EH (cell line): ENCODE results near the gene PPM1H.

Experiments
- DNase-seq: peaks from one replicate; pipeline ENCODE4 v3.0.0-alpha.2; 2015; ENCODE audit warnings: low read depth

Gene PPM1H

DNA sequence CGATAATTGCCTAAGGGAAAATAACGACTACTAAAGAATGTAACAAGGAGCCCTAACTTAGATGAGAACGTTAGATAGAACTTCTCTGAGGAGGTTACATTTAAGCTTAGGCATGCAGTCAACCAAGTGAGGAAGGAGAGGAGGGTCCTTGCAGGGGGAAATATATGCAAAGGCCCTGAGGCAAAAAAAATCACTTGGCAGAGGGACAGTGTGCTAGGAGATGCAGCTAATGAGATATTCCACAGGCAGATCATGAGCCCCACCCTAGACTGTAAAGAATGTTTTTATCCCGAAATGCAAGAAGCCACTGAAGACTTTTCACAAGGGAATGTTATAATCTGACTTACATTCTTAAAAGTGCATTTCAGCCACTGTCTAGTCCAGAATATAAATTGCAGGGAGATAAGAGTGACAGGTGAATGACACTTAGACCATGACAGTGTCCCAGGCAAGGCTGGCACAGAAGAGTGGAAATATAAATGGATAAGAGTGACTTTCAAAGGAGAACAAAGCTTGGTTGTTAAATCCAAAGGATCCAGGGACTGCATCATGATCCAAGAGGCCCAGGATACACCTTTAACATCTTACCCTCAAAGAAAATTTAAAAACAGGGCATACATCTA lies 61.0 kb downstream of the PPM1H start:
- DNase-seq = peak; percentile 81

DNA sequence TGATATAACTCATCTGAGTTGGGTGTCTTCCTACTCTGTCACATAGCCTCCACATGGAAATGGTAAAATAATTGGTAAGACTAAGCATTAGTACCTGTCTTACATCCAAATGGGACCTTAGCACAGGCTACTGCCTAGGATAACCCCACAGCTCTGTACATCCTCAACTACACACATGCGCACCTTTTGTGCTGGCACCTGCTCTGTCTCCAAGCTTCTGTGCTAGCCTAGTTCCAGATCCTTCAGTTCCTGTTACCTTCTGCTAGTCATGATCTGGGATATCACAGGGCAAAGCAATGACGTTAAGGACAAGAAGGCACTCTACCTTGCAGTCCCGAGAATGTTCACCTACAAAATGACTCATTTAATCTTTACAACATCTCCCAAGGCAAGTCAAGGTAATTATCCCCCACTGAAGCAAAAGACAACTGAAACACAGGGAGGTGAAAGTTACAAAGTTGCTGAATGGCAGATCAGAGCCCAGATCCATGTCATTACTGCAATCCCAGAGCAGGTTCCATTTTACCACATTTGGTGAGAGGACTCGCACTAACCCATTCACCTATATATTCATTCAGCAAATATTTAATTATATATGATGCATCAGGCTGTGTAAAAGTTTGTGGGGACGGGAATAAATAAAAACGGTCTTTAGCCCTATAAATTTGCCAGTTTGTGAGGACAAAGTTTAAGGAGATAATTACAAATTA lies 61.7 kb downstream of the PPM1H start:
- no peak for DNase-seq

DNA sequence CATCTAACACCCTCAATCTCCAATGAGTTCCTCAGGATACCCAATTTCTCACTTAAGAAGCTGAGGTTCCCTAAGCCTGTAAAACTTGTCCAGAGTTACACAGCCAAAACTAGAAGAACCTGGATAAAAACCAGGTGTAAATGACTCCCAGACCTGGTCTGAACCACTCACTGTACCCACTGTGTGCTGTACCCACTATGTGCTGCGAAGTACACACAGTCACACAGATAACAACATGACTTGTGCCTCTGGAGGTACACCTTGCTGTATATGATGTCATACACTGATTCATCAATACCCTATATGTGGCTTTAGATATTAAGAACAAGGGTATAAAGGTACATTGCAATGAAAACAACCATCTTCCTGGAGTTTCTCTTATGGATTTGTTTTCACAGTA lies 66.1 kb downstream of the PPM1H start:
- no peak for DNase-seq

DNA sequence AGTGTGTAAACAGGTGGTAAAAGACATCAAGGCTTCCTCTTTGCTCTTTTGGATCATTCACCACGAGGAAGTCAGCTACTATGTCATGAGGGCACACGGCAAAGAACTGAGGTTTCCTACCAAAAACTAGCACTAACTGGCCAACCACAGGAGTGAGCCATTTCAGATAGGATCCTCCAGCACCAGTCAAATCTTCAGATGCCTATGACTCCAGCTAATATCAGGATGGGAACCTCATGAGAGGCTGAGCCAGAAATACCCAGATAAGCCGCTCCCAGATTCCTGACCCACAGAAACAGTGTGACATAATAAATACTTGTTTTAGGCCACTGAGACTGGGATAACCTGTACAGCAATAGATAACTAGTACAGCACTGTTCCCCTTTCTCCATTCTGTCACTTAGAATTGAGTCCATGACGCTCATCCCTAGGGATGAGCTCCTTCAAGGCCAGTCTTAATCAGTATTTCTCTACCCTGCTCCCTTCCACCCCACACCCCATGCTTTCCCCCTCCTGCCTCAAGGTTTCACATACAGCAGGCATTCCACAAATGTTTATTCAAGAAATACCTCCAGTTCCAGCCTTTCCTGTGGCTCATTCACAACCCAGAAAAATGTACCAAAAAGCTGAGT lies 68.4 kb downstream of the PPM1H start:
- peak; percentile 90 for DNase-seq

GRCh38 chr12:62865937-62866336 lies 69.0 kb downstream of the PPM1H start:
- DNase-seq = peak; percentile 72

GRCh38 chr12:62865065-62865464 lies 69.9 kb downstream of the PPM1H start:
- no peak for DNase-seq

DNA sequence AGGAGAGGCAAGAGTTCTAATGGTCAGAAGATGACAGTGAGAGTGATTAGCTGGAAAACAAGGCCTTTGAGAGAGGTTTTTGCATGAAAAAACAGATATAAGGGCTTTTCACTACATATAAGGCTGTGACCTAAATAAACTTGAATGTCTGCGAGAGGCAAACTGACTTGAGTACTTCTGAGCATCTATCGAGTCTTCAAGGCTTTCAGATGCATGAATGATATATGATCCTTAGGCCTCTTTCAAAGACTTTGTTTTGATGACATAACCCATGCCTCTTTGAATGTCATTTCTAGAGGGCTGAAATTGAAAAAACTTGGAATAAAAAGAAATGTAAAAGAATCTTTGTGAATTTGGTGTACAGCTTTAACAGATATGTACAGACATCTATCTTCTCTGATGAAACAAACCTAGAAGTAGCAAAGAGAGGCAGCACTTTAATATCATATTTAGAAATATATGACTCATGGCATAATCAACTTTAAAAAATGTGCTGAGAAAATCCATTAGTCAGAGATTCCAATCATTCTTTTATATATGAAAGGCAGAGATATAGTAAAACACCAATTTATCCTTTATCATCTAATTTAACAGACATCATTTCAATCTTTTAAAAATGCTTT lies 72.6 kb downstream of the PPM1H start:
- DNase-seq = peak; percentile 73

DNA sequence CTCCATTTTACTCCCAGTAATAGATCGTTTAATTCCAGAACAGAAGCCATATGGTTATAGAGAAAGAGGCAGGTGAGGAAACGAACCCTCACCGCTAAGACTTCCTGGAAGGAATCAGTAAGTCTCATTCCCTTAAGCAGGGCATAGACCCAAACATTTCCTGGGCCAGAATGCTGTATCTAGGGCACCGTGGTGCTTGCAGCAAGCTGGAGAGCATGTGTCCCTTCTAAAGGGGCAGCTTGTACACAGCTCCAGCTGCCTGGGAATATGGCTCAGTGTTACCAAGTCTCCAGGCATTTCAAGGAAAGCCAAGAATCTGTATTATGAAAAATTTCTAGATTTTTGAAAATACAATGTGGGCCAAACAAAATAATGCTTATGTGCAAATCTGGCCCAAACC lies 73.4 kb downstream of the PPM1H start:
- DNase-seq = peak; percentile 28

DNA sequence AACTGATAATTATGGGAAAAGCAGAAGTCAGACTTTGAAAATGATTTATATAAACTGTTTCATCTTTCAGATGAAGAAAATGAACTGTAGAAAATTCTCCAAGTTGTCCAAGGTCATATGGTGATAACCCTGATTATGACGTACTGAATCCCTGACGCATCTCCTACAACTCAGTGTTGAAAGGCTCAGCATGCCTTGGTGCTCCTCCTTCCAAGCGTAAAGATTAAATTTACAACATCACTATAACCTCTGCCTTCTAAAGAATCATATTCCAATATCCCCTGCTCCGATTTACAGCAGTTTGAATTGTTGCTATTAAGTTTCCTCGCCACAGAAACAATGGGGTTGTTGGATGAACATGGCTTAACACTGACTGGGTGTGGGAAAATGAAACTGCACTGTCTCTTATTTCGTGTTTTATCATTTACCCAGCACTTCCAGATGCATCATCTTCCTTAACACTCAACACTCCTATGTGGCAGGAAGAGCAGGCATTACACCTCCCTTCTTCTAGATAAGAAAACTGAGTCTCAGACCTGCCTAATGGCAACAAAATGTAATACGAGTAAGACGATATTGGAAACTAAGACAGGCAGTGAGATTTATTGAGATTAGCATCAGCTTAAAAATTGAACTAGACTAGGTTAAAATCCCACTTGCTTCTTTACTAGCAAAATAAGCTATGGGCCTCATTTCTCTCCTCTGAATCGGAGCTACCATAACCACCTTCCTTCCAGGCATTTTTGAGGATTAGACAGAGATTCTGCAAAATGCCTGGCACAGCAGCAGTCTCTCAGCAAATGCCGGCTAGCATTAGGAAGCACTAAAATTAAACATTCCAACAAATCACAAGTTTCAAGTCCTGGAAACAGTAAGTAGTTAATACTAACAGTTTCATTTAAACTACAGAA lies 74.2 kb downstream of the PPM1H start:
- peak; percentile 35 for DNase-seq

DNA sequence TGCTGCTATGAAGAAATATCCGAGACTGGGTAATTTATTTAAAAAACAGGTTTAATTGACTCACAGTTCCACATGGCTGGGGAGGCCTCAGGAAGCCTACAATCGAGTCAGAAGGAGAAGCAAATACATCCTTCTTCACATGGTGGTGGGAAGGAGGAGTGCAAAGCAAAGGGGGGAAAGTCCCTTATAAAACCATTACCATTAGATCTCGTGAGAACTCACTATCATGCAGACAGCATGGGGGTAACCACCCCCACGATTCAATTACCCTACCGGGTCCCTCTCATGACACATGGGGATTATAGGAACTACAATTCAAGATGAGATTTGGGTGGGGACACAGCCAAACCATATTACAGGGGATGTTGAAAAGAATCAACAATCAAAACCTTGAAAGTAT lies 74.9 kb downstream of the PPM1H start:
- DNase-seq = no peak

DNA sequence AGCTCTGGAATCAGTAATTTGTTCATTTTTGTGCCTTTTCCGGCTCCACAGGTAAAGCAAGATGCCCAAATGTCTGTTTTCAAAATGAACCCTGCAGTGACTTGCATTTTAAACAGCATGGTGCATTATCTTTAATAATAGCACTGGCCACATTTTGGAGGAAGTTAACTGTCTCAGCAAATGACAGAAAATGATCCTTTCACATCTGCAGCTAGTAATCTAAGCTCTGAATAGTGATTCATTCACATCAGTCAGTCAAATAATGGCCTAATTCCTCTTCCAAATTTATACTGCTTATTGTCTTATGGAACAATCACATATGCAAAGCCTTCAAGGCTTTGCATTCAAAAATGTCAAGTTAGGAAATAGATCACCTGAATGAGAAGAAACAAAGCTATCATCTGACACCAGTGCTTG lies 75.6 kb downstream of the PPM1H start:
- DNase-seq = no peak

- no peak for DNase-seq
Measured at GRCh38 chr12:62856454-62856853, 78.5 kb downstream of the PPM1H start.

DNA sequence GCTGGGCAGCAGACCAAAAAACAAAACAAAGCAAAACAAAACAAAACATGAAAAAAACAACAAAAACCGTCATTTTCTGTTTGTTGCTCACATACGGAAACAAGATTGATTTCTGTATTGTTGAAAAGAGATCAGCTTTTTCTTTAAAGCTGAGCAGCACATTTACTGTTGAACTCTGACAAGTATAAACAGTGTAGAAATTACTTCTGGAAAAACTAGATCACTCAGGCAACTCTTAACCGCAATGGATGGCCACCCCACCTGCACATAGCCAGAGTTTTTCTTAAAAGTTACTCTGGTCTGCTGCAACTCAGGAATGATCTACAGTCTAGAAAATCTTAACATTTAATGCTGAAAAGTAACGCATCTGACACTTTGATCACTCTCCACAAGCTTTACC lies 80.9 kb downstream of the PPM1H start:
- DNase-seq = no peak

DNA sequence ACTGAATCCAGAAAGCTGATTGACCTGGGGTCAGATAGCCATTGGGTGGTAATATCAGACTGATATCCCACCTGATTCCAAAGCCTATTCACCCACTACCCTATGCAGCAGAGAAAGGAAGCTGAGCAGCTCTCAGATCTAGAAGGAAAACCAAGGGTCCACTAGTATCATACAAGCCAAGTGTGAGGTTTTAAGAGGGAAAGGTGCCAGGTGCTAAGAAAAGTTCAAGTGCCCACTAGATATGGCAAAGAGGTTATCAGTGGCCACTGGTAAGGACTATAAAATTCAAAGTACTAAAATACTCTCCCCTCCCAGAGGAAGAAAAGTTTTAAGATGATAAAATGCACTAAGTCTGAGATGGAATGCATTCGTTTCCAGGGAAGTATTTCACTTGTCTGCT lies 85.6 kb downstream of the PPM1H start:
- DNase-seq = no peak

DNA sequence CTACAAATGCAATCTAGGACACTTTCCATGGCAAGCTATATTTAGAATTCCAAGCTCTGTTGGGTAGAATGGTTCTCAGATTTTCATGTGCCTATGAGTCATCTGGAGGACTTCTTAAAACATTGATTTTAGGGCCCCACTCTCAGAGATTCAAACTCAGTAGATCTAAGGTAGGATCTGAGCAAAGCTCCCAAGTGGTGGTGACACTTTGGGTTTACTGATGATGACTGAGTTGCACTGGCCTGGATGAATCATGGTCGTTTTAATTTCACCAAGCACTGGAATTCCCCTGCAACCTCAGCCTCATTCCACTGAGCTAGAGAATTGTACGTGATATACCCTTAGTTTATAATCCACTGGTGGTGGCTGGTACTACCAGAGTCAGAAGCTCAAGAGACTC lies 86.5 kb downstream of the PPM1H start:
- DNase-seq = peak; percentile 94

- DNase-seq = no peak
Measured at GRCh38 chr12:62847709-62848108, 87.2 kb downstream of the PPM1H start.

DNA sequence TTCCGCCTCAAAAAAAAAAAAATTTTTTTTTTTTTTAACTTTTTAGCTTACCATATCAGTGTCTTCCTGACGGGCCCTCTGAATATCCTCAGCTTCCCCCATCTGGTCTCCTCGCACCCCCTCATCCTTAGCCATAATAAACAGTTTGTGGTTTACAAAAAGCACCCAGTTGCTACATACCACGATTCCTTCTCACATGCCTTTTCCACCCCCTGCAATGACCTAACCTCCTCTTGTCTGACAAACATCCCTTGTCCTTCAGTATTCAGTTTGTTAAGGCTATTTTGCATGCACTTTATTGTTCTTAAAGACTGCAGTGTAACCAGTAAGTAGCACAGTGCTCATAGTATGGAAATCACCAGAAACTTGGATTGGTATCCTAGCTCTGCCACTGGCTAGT lies 88.5 kb downstream of the PPM1H start:
- peak; percentile 84 for DNase-seq

DNA sequence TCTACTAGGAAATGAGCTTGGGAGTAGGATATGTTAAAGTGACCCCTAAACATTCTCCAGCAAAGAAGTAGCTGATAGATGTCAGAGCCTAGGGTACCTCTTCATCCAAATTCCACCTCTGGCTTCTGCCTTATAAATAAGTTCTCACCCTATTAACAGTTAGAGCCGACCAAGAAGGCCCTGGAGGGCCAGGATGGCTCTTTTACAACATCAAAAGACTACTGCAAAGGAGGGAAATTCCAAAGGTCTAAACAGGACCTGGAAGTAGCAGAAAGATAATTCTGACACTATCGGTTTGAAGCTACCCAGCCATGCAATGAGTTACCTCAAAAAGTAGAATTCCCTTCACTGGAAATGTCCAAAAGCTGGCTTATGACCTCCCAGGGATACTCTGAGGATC lies 90.0 kb downstream of the PPM1H start:
- no peak for DNase-seq

DNA sequence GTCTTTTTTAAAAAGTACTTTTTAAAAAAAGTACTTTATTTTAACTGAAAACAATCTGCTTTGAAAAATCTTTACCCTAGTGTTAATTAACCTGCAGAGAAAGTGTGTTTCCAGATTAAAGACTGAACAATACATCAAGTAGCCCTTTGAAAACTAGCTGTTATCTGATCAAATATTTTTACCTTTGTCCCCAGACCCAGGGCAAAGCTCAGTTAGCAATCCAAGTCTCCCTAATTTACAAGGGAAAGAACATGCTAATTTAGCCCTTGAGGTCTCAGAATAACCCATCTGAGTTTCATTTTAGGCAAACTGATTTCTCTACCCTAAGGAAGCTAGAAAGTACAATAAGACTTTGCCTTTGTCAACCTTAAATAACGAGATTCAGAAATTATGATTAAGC lies 91.2 kb downstream of the PPM1H start:
- no peak for DNase-seq

- no peak for DNase-seq
Measured at GRCh38 chr12:62841846-62842245, 93.1 kb downstream of the PPM1H start.

DNA sequence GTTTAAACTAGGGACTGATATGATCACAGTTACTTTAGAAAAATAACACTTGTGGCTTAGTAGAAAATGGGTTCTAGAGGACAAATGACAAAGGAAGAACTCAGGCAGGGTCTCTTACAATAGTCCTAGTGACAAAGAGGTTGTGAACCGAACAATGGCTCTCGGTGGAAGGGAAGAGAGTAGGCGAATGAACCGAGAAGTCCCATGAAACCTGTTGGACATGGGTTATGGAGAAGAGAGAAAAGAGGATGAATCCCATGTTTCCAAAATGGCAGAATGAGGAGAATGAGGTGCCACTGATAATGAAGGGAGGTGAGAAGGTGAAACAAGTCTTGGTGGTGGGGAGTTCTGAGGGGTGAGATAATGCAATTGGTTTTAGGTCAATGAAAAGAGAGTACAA lies 94.1 kb downstream of the PPM1H start:
- DNase-seq = no peak
